Uterus (tissue), 4 donors: Measurements from ENCODE around the gene CDC7. TPM values are rescaled to one million over a fixed set of nuclear protein-coding genes. Genes with fewer than 3 reads are reported as not detected.
"Not testable (repeated sequence)": the region's sequence is repeated elsewhere in the genome, so short reads cannot be mapped to it uniquely, and the experiment has no call there.

ENCODE experiments used
- DNase-seq, 2 donors: peaks; one replicate each; pipeline ENCODE4 v3.0.0-alpha.2; 2019 to 2020
- H3K27ac ChIP-seq, 2 donors: fragments of 200-600 bp; sonication (generic); 1 replicate in 1 of 2; 2 replicates in 1 of 2; pipeline ENCODE4 v1.5.1; 2016 to 2018
- H3K27me3 ChIP-seq, 2 donors: fragments of 200-600 bp; sonication (generic); one replicate each; pipeline ENCODE4 v1.5.1; 2018 to 2019; ENCODE audit warnings: control low read depth in 1 of 2
- H3K36me3 ChIP-seq, 2 donors: fragments of 200-600 bp; sonication (generic); one replicate each; pipeline ENCODE4 v1.5.1; 2019; ENCODE audit warnings: control low read depth in 1 of 2
- H3K4me1 ChIP-seq, 2 donors: fragments of 200-600 bp; sonication (generic); one replicate each; pipeline ENCODE4 v1.5.1; 2018 to 2019; ENCODE audit warnings: control low read depth in 1 of 2
- H3K4me3 ChIP-seq, 2 donors: fragments of 200-600 bp; sonication (generic); 1 replicate in 1 of 2; 2 replicates in 1 of 2; pipeline ENCODE4 v1.5.1; 2018 to 2019; ENCODE audit warnings: mild to moderate bottlenecking in 1 of 2
- H3K9me3 ChIP-seq, 2 donors: fragments of 200-600 bp; sonication (generic); one replicate each; pipeline ENCODE4 v1.5.1; 2019; ENCODE audit warnings: control low read depth in 1 of 2
- CTCF ChIP-seq, 4 experiments: fragments of 200-600 bp in 2 of 4; fragments of 450-650 bp in 2 of 4; sonication (generic) in 2 of 4; IDR thresholded peaks; one replicate each; pipeline ENCODE4 v1.5.1; 2016 to 2019; ENCODE audit warnings: antibody characterized with exemption in 4 of 4, mild to moderate bottlenecking in 2 of 4, moderate library complexity in 1 of 4
- POLR2A ChIP-seq, 2 donors: fragments of 450-650 bp; IDR thresholded peaks; one replicate each; pipeline ENCODE4 v1.6.1; 2016; ENCODE audit warnings: antibody characterized with exemption in 2 of 2, mild to moderate bottlenecking in 1 of 2, moderate library complexity in 1 of 2
- intact Hi-C: fragments of 100-400 bp; cut with DNase I; formaldehyde crosslinking; loops from one replicate; pipeline ENCODE4 v1.15.1; 2023; ENCODE audit warnings: low total_unique reads
- total RNA-seq, 4 donors: library from RNA; depleted of rRNA in 3 of 4; stranded (reverse); fragments of >200 nt in 3 of 4; gene quantifications; one replicate each; pipeline versions ENCODE4 v1.1.0 to v1.2.4, GENCODE V29; 2014 to 2023
- donor health status: DM: yes; HTN: yes; CAD: no.

Gene CDC7
- total RNA-seq, 4 donors from 2014 or later, result 0.59 to 33.5 (median 2.7) TPM

GRCh38 chr1:91515994-91516393 lies 15.3 kb downstream of the CDC7 start:
- no peak overlapping the region for H3K4me3 ChIP-seq
- no peaks in the 10 kb centered on the region for H3K27me3 ChIP-seq
- H3K27ac ChIP-seq, result no peak overlapping the region
- no peak for TF ChIP-seq CTCF (IDR thresholded peaks at IDR 0.05)
- no peak for TF ChIP-seq POLR2A (IDR thresholded peaks at IDR 0.05)
- intact Hi-C loops, result no loop called here
- H3K36me3 ChIP-seq, result no peaks in the 10 kb centered on the region
- no peaks in the 10 kb centered on the region for H3K4me1 ChIP-seq
- DNase-seq, result no peak
- H3K9me3 ChIP-seq, result no peaks in the 10 kb centered on the region

GRCh38 chr1:91516605-91517004 lies 16.0 kb downstream of the CDC7 start:
- intact Hi-C loops, result not testable (repeated sequence)

GRCh38 chr1:91519167-91519566 lies 18.5 kb downstream of the CDC7 start:
- DNase-seq, H3K4me1 ChIP-seq, intact Hi-C loops, H3K27ac ChIP-seq, H3K4me3 ChIP-seq, H3K36me3 ChIP-seq, H3K27me3 ChIP-seq, H3K9me3 ChIP-seq: not testable (repeated sequence)
- TF ChIP-seq CTCF (IDR thresholded peaks at IDR 0.05), result peak in 1 of 4 experiments; percentile 17

More at GRCh38 chr1:91516605-91517004, 16.0 kb downstream of the CDC7 start:
- H3K27me3 ChIP-seq, H3K9me3 ChIP-seq, DNase-seq, H3K27ac ChIP-seq, H3K36me3 ChIP-seq, H3K4me3 ChIP-seq, H3K4me1 ChIP-seq: not testable (repeated sequence)

GRCh38 chr1:91520942-91521507 lies 20.4 kb downstream of the CDC7 start:
- DNase-seq, result no peak
- H3K27me3 ChIP-seq, result no peaks in the 10 kb centered on the region
- no peaks in the 10 kb centered on the region for H3K4me1 ChIP-seq
- TF ChIP-seq POLR2A (IDR thresholded peaks at IDR 0.05) (no peak), CTCF (IDR thresholded peaks at IDR 0.05) (no peak)
- H3K9me3 ChIP-seq, result no peaks in the 10 kb centered on the region
- H3K36me3 ChIP-seq, result no peaks in the 10 kb centered on the region
- H3K4me3 ChIP-seq, result no peak overlapping the region
- H3K27ac ChIP-seq, result no peak overlapping the region
- intact Hi-C loops, result no loop called here

GRCh38 chr1:91523482-91523881 lies 22.8 kb downstream of the CDC7 start:
- H3K27me3 ChIP-seq, result no peaks in the 10 kb centered on the region
- TF ChIP-seq CTCF (IDR thresholded peaks at IDR 0.05) (no peak), POLR2A (IDR thresholded peaks at IDR 0.05) (no peak)
- H3K9me3 ChIP-seq, result no peaks in the 10 kb centered on the region
- H3K4me3 ChIP-seq, result no peak overlapping the region
- intact Hi-C loops, result no loop called here
- no peaks in the 10 kb centered on the region for H3K4me1 ChIP-seq
- no peak overlapping the region for H3K27ac ChIP-seq
- DNase-seq, result no peak
- no peaks in the 10 kb centered on the region for H3K36me3 ChIP-seq

- intact Hi-C loops, result no loop called here
- H3K27ac ChIP-seq, result peak overlapping the region; percentile 24 to 46
- no peak for DNase-seq
- H3K36me3 ChIP-seq, result no peaks in the 10 kb centered on the region
- no peaks in the 10 kb centered on the region for H3K9me3 ChIP-seq
- TF ChIP-seq POLR2A (IDR thresholded peaks at IDR 0.05) (no peak), CTCF (IDR thresholded peaks at IDR 0.05) (no peak)
- no peak overlapping the region for H3K4me3 ChIP-seq
- no peaks in the 10 kb centered on the region for H3K27me3 ChIP-seq
- no peaks in the 10 kb centered on the region for H3K4me1 ChIP-seq
These were observed 25.8 kb downstream of the CDC7 start for GRCh38 chr1:91526496-91526895.
